ENCODE data around the gene CD9.

DNA sequence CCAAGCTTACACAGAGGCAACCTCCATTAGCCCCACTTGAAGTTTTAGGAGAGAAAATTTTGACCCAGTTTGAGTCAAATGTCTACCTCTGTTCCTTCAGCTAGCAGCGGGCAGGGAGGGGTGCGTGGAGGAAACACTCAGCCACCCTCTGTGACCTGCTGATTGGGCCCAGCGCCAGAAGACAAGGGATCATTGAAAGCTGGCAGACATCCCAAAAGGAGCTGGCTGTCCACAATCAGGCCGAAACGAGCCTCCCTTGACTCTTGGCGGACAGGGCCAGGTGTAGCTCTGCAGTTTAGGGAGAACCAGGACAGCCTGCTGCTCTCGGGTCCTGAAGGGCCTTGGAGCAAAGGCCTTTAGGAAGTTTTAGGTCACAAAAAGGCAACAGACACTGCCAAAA lies 41.3 kb downstream of the CD9 start:
- TF ChIP-seq, protein P1, sequence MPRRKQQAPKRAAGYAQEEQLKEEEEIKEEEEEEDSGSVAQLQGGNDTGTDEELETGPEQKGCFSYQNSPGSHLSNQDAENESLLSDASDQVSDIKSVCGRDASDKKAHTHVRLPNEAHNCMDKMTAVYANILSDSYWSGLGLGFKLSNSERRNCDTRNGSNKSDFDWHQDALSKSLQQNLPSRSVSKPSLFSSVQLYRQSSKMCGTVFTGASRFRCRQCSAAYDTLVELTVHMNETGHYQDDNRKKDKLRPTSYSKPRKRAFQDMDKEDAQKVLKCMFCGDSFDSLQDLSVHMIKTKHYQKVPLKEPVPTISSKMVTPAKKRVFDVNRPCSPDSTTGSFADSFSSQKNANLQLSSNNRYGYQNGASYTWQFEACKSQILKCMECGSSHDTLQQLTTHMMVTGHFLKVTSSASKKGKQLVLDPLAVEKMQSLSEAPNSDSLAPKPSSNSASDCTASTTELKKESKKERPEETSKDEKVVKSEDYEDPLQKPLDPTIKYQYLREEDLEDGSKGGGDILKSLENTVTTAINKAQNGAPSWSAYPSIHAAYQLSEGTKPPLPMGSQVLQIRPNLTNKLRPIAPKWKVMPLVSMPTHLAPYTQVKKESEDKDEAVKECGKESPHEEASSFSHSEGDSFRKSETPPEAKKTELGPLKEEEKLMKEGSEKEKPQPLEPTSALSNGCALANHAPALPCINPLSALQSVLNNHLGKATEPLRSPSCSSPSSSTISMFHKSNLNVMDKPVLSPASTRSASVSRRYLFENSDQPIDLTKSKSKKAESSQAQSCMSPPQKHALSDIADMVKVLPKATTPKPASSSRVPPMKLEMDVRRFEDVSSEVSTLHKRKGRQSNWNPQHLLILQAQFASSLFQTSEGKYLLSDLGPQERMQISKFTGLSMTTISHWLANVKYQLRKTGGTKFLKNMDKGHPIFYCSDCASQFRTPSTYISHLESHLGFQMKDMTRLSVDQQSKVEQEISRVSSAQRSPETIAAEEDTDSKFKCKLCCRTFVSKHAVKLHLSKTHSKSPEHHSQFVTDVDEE (CRISPR knock-in tag; IDR thresholded peaks at IDR 0.05) = no peak
- TF ChIP-seq, protein P2, sequence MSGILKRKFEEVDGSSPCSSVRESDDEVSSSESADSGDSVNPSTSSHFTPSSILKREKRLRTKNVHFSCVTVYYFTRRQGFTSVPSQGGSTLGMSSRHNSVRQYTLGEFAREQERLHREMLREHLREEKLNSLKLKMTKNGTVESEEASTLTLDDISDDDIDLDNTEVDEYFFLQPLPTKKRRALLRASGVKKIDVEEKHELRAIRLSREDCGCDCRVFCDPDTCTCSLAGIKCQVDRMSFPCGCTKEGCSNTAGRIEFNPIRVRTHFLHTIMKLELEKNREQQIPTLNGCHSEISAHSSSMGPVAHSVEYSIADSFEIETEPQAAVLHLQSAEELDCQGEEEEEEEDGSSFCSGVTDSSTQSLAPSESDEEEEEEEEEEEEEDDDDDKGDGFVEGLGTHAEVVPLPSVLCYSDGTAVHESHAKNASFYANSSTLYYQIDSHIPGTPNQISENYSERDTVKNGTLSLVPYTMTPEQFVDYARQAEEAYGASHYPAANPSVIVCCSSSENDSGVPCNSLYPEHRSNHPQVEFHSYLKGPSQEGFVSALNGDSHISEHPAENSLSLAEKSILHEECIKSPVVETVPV (CRISPR knock-in tag; IDR thresholded peaks at IDR 0.05) = no peak
- TF ChIP-seq GLIS3 (CRISPR knock-in tag; IDR thresholded peaks at IDR 0.05) (no peak), RARB (CRISPR knock-in tag; IDR thresholded peaks at IDR 0.05) (no peak), ZFP30 (CRISPR knock-in tag; IDR thresholded peaks at IDR 0.05) (no peak), ESRRG (CRISPR knock-in tag; IDR thresholded peaks at IDR 0.05) (no peak), ARNTL (CRISPR knock-in tag; IDR thresholded peaks at IDR 0.05; ENCODE audit: borderline replicate concordance, low read depth) (no peak), TOX (CRISPR knock-in tag; IDR thresholded peaks at IDR 0.05; ENCODE audit: borderline replicate concordance) (no peak), PPARA (CRISPR knock-in tag; IDR thresholded peaks at IDR 0.05; ENCODE audit: borderline replicate concordance) (no peak), BACH2 (CRISPR knock-in tag; IDR thresholded peaks at IDR 0.05; ENCODE audit: borderline replicate concordance) (no peak), ZNF8 (CRISPR knock-in tag; IDR thresholded peaks at IDR 0.05) (no peak)
- TF ChIP-seq, protein P3, sequence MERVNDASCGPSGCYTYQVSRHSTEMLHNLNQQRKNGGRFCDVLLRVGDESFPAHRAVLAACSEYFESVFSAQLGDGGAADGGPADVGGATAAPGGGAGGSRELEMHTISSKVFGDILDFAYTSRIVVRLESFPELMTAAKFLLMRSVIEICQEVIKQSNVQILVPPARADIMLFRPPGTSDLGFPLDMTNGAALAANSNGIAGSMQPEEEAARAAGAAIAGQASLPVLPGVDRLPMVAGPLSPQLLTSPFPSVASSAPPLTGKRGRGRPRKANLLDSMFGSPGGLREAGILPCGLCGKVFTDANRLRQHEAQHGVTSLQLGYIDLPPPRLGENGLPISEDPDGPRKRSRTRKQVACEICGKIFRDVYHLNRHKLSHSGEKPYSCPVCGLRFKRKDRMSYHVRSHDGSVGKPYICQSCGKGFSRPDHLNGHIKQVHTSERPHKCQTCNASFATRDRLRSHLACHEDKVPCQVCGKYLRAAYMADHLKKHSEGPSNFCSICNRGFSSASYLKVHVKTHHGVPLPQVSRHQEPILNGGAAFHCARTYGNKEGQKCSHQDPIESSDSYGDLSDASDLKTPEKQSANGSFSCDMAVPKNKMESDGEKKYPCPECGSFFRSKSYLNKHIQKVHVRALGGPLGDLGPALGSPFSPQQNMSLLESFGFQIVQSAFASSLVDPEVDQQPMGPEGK (CRISPR knock-in tag; IDR thresholded peaks at IDR 0.05; ENCODE audit: borderline replicate concordance) = no peak

Data from SK-N-SH treated with all-trans-retinoic acid at 6 μM for 48 hours (cell line).